ENCODE data around the gene HYAL4. TPM values are rescaled to one million over a fixed set of nuclear protein-coding genes. Genes with fewer than 3 reads are reported as not detected.
"Not testable (repeated sequence)": the region's sequence is repeated elsewhere in the genome, so short reads cannot be mapped to it uniquely, and the experiment has no call there.

The HYAL4 gene
- polyA plus RNA-seq, 3 donors, result not detected

DNA sequence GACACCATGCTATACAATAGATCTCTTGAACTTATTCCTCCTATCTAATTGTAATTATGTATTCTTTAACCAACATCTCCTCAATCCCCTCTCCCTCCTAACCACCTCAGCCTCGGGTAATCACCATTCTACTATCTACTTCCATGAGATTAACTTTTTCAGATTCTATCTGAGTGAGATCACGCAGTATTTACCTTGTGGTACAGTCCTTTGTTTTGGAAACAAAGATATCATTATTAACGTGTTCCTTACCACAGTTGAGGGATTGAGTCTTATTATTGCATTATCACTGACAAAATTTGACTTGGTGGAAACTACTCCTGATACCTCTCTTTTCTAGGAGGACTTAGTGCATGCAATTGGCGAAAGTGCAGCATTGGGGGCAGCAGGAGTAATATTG, 26.0 kb upstream of the HYAL4 start:
- no peak overlapping the region for H3K27ac Mint-ChIP-seq
- H3K27me3 ChIP-seq (ENCODE audit: control insufficient read depth in 2 of 2, insufficient read depth in 2 of 2, low read length in 2 of 2), result no peaks in the 10 kb centered on the region
- no peaks in the 10 kb centered on the region for H3K36me3 Mint-ChIP-seq
- H3K36me3 ChIP-seq (replicated peaks in 1 of 2; ENCODE audit: control insufficient read depth in 1 of 2, insufficient read depth in 2 of 2, low read length in 2 of 2), result no peaks in the 10 kb centered on the region
- H3K79me2 ChIP-seq (ENCODE audit: insufficient read depth, low read length), result no peaks in the 10 kb centered on the region
- H3K9ac ChIP-seq (ENCODE audit: insufficient read depth, low read length, poor library complexity, severe bottlenecking), result no peak overlapping the region
- H3K4me2 ChIP-seq (replicated peaks; ENCODE audit: extremely low read depth, low read length, poor library complexity, severe bottlenecking), result no peak overlapping the region
- no peaks in the 10 kb centered on the region for H4K20me1 ChIP-seq (ENCODE audit: insufficient read depth, low read length)
- H3K4me3 Mint-ChIP-seq, result no peak overlapping the region
- no peaks in the 10 kb centered on the region for H3K4me1 ChIP-seq (ENCODE audit: control insufficient read depth in 1 of 2, insufficient read depth in 2 of 2, low read length in 2 of 2)
- H3K27ac ChIP-seq (ENCODE audit: low read depth in 1 of 2, low read length in 2 of 2), result no peak overlapping the region
- no peak for DNase-seq
- TF ChIP-seq, protein P1, sequence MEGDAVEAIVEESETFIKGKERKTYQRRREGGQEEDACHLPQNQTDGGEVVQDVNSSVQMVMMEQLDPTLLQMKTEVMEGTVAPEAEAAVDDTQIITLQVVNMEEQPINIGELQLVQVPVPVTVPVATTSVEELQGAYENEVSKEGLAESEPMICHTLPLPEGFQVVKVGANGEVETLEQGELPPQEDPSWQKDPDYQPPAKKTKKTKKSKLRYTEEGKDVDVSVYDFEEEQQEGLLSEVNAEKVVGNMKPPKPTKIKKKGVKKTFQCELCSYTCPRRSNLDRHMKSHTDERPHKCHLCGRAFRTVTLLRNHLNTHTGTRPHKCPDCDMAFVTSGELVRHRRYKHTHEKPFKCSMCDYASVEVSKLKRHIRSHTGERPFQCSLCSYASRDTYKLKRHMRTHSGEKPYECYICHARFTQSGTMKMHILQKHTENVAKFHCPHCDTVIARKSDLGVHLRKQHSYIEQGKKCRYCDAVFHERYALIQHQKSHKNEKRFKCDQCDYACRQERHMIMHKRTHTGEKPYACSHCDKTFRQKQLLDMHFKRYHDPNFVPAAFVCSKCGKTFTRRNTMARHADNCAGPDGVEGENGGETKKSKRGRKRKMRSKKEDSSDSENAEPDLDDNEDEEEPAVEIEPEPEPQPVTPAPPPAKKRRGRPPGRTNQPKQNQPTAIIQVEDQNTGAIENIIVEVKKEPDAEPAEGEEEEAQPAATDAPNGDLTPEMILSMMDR (IDR thresholded peaks at IDR 0.05), result no peak
- H3K27me3 Mint-ChIP-seq (ENCODE audit: low read depth in 3 of 3), result peaks cover 0 to 4% (median 2%) of the 10 kb centered on the region in 3 donors
- peaks cover 0 to 2% (median 0%) of the 10 kb centered on the region in 7 donors for H3K9me3 Mint-ChIP-seq
- H3K4me1 Mint-ChIP-seq, result no peaks in the 10 kb centered on the region
- H2AFZ ChIP-seq (ENCODE audit: insufficient read depth, low read depth, low read length, poor library complexity, severe bottlenecking), result no peak overlapping the region
- intact Hi-C loops (cut with micrococcal nuclease), result no loop called here
- no peaks in the 10 kb centered on the region for H3K9me3 ChIP-seq (replicated peaks in 1 of 2; ENCODE audit: control insufficient read depth in 1 of 2, insufficient read depth in 1 of 2, low read length in 2 of 2)
- WGBS (ENCODE audit: insufficient coverage), result no CpG with 5 or more reads among the region's 4 CpGs
- no peak overlapping the region for H3K4me3 ChIP-seq (replicated peaks in 1 of 3; ENCODE audit: low read depth in 2 of 3, low read length in 3 of 3)

DNA sequence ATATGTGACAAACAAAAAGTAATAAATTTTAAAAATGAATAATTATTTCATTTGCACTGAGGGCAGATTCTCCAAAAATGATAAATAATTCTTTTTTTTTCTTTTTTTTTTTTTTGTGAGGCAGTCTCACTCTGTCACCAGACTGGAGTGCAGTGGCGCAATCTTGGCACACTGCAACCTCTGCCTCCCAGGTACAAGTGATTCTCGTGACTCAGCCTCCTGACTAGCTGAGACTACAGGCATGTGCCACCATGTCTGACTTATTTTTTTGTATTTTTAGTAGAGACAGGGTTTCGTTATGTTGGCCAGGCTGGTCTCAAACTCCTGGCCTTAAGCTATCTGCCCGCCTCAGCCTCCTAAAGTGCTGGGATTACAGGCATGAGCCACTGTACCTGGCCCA, 25.2 kb upstream of the HYAL4 start:
- H3K4me1 ChIP-seq (ENCODE audit: control insufficient read depth in 1 of 2, insufficient read depth in 2 of 2, low read length in 2 of 2); H3K4me2 ChIP-seq (replicated peaks; ENCODE audit: extremely low read depth, low read length, poor library complexity, severe bottlenecking); H2AFZ ChIP-seq (ENCODE audit: insufficient read depth, low read depth, low read length, poor library complexity, severe bottlenecking); H3K9ac ChIP-seq (ENCODE audit: insufficient read depth, low read length, poor library complexity, severe bottlenecking); H3K9me3 ChIP-seq (replicated peaks in 1 of 2; ENCODE audit: control insufficient read depth in 1 of 2, insufficient read depth in 1 of 2, low read length in 2 of 2); H3K4me1 Mint-ChIP-seq; H4K20me1 ChIP-seq (ENCODE audit: insufficient read depth, low read length); H3K27ac ChIP-seq (ENCODE audit: low read depth in 1 of 2, low read length in 2 of 2); H3K27ac Mint-ChIP-seq; H3K36me3 Mint-ChIP-seq; H3K36me3 ChIP-seq (replicated peaks in 1 of 2; ENCODE audit: control insufficient read depth in 1 of 2, insufficient read depth in 2 of 2, low read length in 2 of 2); H3K79me2 ChIP-seq (ENCODE audit: insufficient read depth, low read length); DNase-seq; H3K9me3 Mint-ChIP-seq; H3K27me3 Mint-ChIP-seq (ENCODE audit: low read depth in 3 of 3); H3K4me3 Mint-ChIP-seq; H3K4me3 ChIP-seq (replicated peaks in 1 of 3; ENCODE audit: low read depth in 2 of 3, low read length in 3 of 3); H3K27me3 ChIP-seq (ENCODE audit: control insufficient read depth in 2 of 2, insufficient read depth in 2 of 2, low read length in 2 of 2); intact Hi-C loops (cut with micrococcal nuclease): not testable (repeated sequence)
- no CpG with 5 or more reads among the region's 4 CpGs for WGBS (ENCODE audit: insufficient coverage)
